Kidney capillary endothelial cell (primary cell): ENCODE data around the gene GIPR.
A peak's percentile ranks its signal among the peaks of the same experiment; 100 is the strongest.
"Not testable (repeated sequence)": the region's sequence is repeated elsewhere in the genome, so short reads cannot be mapped to it uniquely, and the experiment has no call there.

Source experiments
- DNase-seq: peaks from one replicate; pipeline ENCODE4 v3.0.0-alpha.2; 2018; ENCODE audit warnings: low spot score

GIPR gene

GRCh38 chr19:45646345-45646698 is 21.7 kb upstream of the GIPR start:
- no peak for DNase-seq

GRCh38 chr19:45650722-45651121 is 17.3 kb upstream of the GIPR start:
- no peak for DNase-seq

GRCh38 chr19:45653634-45654033 is 14.4 kb upstream of the GIPR start:
- DNase-seq, result no peak

GRCh38 chr19:45655073-45655472 is 12.9 kb upstream of the GIPR start:
- DNase-seq, result no peak

- no peak for DNase-seq
These were observed 10.4 kb upstream of the GIPR start for GRCh38 chr19:45657520-45658167.

- no peak for DNase-seq
These were observed 8.8 kb upstream of the GIPR start for GRCh38 chr19:45659096-45659729.

GRCh38 chr19:45660636-45661035 is 7.4 kb upstream of the GIPR start:
- no peak for DNase-seq

- DNase-seq, result no peak
These were observed 4.2 kb upstream of the GIPR start for GRCh38 chr19:45663800-45664199.

GRCh38 chr19:45664575-45664974 is 3.4 kb upstream of the GIPR start:
- DNase-seq, result no peak

- no peak for DNase-seq
These were observed 386 bp downstream of the GIPR start for GRCh38 chr19:45668342-45668871.

- peak; percentile 69 for DNase-seq
These were observed 2.8 kb downstream of the GIPR start for GRCh38 chr19:45670670-45671453.

- DNase-seq, result no peak
These were observed 6.9 kb downstream of the GIPR start for GRCh38 chr19:45674946-45675345.

GRCh38 chr19:45676851-45677263 is 8.8 kb downstream of the GIPR start:
- DNase-seq, result no peak

GRCh38 chr19:45677351-45678230 is 9.6 kb downstream of the GIPR start:
- no peak for DNase-seq

GRCh38 chr19:45681391-45682015 is 13.5 kb downstream of the GIPR start:
- DNase-seq, result peak; percentile 77

GRCh38 chr19:45682117-45682516 is 14.1 kb downstream of the GIPR start:
- DNase-seq, result no peak

- no peak for DNase-seq
These were observed 14.9 kb downstream of the GIPR start for GRCh38 chr19:45682908-45683307.

- not testable (repeated sequence) for DNase-seq
These were observed 17.0 kb downstream of the GIPR start for GRCh38 chr19:45685045-45685444.

GRCh38 chr19:45687599-45687998 is 19.6 kb downstream of the GIPR start:
- DNase-seq, result no peak

- peak; percentile 93 for DNase-seq
These were observed 23.6 kb downstream of the GIPR start, which contains the start of gene SNRPD2 for GRCh38 chr19:45691516-45692186. SNRPD2 (minus strand) TSS chr19:45691953; CDS start chr19:45691888, 65 bp downstream.
